Measurements from ENCODE around the gene DDHD1.
A peak's percentile ranks its signal among the peaks of the same experiment; 100 is the strongest.

The DDHD1 gene

GRCh38 chr14:53128303-53129028 is 24.7 kb downstream of the DDHD1 start:
- Histone ChIP-seq H3K4me1 (ENCODE audit: insufficient read depth, low read length) (0 out of 2 replicates have a peak, but pooled peaks cover 13% of the 10 kb centered on the region), H3K79me2 (ENCODE audit: insufficient read depth, low read length) (peaks cover 98% of the 10 kb centered on the region), H3K27me3 (ENCODE audit: insufficient read depth, low read length, poor library complexity) (no peaks in the 10 kb centered on the region), H4K20me1 (ENCODE audit: insufficient read depth, low read length) (peaks cover 22% of the 10 kb centered on the region; the same call in 1 of the 2 replicates), H3K4me2 (ENCODE audit: insufficient read depth, low read length) (no peak overlapping the region), H3K27ac (ENCODE audit: low read length) (peak overlapping the region; percentile 18; the same call in 1 of the 2 replicates), H3K9ac (ENCODE audit: low read depth, low read length) (no peak overlapping the region), H2AFZ (ENCODE audit: low read depth, low read length) (no peak overlapping the region), H3K4me3 (ENCODE audit: low read depth in 1 of 2, low read length in 2 of 2) (no peak overlapping the region), H3K36me3 (ENCODE audit: insufficient read depth, low read length) (no peaks in the 10 kb centered on the region), H3K9me3 (ENCODE audit: insufficient read depth, low read length, severe bottlenecking) (no peaks in the 10 kb centered on the region)
- TF ChIP-seq CTCF (IDR thresholded peaks at IDR 0.05; ENCODE audit: borderline replicate concordance, extremely low read depth, low read length, poor library complexity, severe bottlenecking) (no peak), EZH2 (IDR thresholded peaks at IDR 0.05; ENCODE audit: borderline replicate concordance, low read depth, low read length, severe bottlenecking) (no peak)
- no peak for DNase-seq
- ATAC-seq (ENCODE audit: insufficient read depth, low read depth): no peak

GRCh38 chr14:53127832-53128231 is 25.3 kb downstream of the DDHD1 start:
- H4K20me1 ChIP-seq (ENCODE audit: insufficient read depth, low read length): peaks cover 23% of the 10 kb centered on the region; the same call in 1 of the 2 replicates
- no peak overlapping the region for H3K4me3 ChIP-seq (ENCODE audit: low read depth in 1 of 2, low read length in 2 of 2)
- H3K4me1 ChIP-seq (ENCODE audit: insufficient read depth, low read length): 0 out of 2 replicates have a peak, but pooled peaks cover 13% of the 10 kb centered on the region
- no peaks in the 10 kb centered on the region for H3K9me3 ChIP-seq (ENCODE audit: insufficient read depth, low read length, severe bottlenecking)
- H3K27me3 ChIP-seq (ENCODE audit: insufficient read depth, low read length, poor library complexity): no peaks in the 10 kb centered on the region
- no peak overlapping the region for H2AFZ ChIP-seq (ENCODE audit: low read depth, low read length)
- ATAC-seq (ENCODE audit: insufficient read depth, low read depth): no peak
- H3K27ac ChIP-seq (ENCODE audit: low read length): no peak overlapping the region
- DNase-seq: no peak
- no peaks in the 10 kb centered on the region for H3K36me3 ChIP-seq (ENCODE audit: insufficient read depth, low read length)
- H3K4me2 ChIP-seq (ENCODE audit: insufficient read depth, low read length): no peak overlapping the region
- H3K9ac ChIP-seq (ENCODE audit: low read depth, low read length): no peak overlapping the region
- TF ChIP-seq CTCF (IDR thresholded peaks at IDR 0.05; ENCODE audit: borderline replicate concordance, extremely low read depth, low read length, poor library complexity, severe bottlenecking): no peak
- no peak for TF ChIP-seq EZH2 (IDR thresholded peaks at IDR 0.05; ENCODE audit: borderline replicate concordance, low read depth, low read length, severe bottlenecking)
- peaks cover 98% of the 10 kb centered on the region for H3K79me2 ChIP-seq (ENCODE audit: insufficient read depth, low read length)

GRCh38 chr14:53127151-53127550 is 26.0 kb downstream of the DDHD1 start:
- H3K79me2 ChIP-seq (ENCODE audit: insufficient read depth, low read length): peaks cover 98% of the 10 kb centered on the region
- TF ChIP-seq EZH2 (IDR thresholded peaks at IDR 0.05; ENCODE audit: borderline replicate concordance, low read depth, low read length, severe bottlenecking) (no peak), CTCF (IDR thresholded peaks at IDR 0.05; ENCODE audit: borderline replicate concordance, extremely low read depth, low read length, poor library complexity, severe bottlenecking) (no peak)
- no peak overlapping the region for H3K4me2 ChIP-seq (ENCODE audit: insufficient read depth, low read length)

More at GRCh38 chr14:53127151-53127550, 26.0 kb downstream of the DDHD1 start:
- Histone ChIP-seq H3K4me3 (ENCODE audit: low read depth in 1 of 2, low read length in 2 of 2) (no peak overlapping the region), H3K4me1 (ENCODE audit: insufficient read depth, low read length) (0 out of 2 replicates have a peak, but pooled peaks cover 13% of the 10 kb centered on the region), H3K27me3 (ENCODE audit: insufficient read depth, low read length, poor library complexity) (no peaks in the 10 kb centered on the region), H3K9ac (ENCODE audit: low read depth, low read length) (no peak overlapping the region), H3K36me3 (ENCODE audit: insufficient read depth, low read length) (no peaks in the 10 kb centered on the region; the same call in 1 of the 2 replicates), H4K20me1 (ENCODE audit: insufficient read depth, low read length) (peaks cover 20% of the 10 kb centered on the region; the same call in 1 of the 2 replicates), H3K27ac (ENCODE audit: low read length) (no peak overlapping the region; the same call in 1 of the 2 replicates), H3K9me3 (ENCODE audit: insufficient read depth, low read length, severe bottlenecking) (no peaks in the 10 kb centered on the region), H2AFZ (ENCODE audit: low read depth, low read length) (no peak overlapping the region)
- ATAC-seq (ENCODE audit: insufficient read depth, low read depth) (no peak), DNase-seq (no peak)
